IMR-90 (cell line): ENCODE measurements around the gene UBA1. TPM values are rescaled to one million over a fixed set of nuclear protein-coding genes. Genes with fewer than 3 reads are reported as not detected.
A peak's percentile ranks its signal among the peaks of the same experiment; 100 is the strongest.

Experiments
- ATAC-seq: fragments of 200-7000 bp; cut with Tn5 transposase; 2 replicates; pipeline ENCODE4 v1.9.1; 2020; ENCODE audit warnings: low read depth, mild to moderate bottlenecking, moderate library complexity
- BruUV-seq: library from RNA; stranded (reverse); fragments of 400-500 nt; replicated peaks from 2 replicates; lab custom pipeline; 2021; lab: Mats Ljungman, UMichigan
- CTCF ChIA-PET: fragments of 300-600 bp; formaldehyde crosslinking; extraction: SDS; loops from one replicate; lab custom pipeline; 2021; ENCODE audit warnings: antibody characterized with exemption; lab: Yijun Ruan, JAX
- POLR2A ChIA-PET: fragments of 300-600 bp; sonication (Branson Sonifier 250); formaldehyde crosslinking; loops from one replicate; lab custom pipeline; 2022; ENCODE audit warnings: antibody characterized with exemption; ENCODE audit not compliant: unreplicated experiment; lab: Charles Lee
- DNase-seq: peaks from one replicate; pipeline ENCODE4 v3.0.0; 2013
- H2AFZ ChIP-seq: replicated peaks from 2 replicates; pipeline ENCODE3; 2013; ENCODE audit warnings: low read length, mild to moderate bottlenecking; ENCODE audit not compliant: poor library complexity
- H2AK5ac ChIP-seq: 2 replicates; pipeline ENCODE4 v1.6.1; 2013; ENCODE audit warnings: low read depth, low read length, inconsistent platforms
- H2AK9ac ChIP-seq: replicated peaks from 2 replicates; pipeline ENCODE3; 2013; ENCODE audit warnings: mild to moderate bottlenecking, low read depth, low read length, moderate library complexity; ENCODE audit not compliant: poor library complexity
- H2BK120ac ChIP-seq: 2 replicates; pipeline ENCODE4 v1.6.1; 2013; ENCODE audit warnings: low read depth, low read length, inconsistent platforms
- H2BK15ac ChIP-seq: 3 replicates; pipeline ENCODE4 v1.6.1; 2013; ENCODE audit warnings: low read depth, low read length, inconsistent platforms
- H2BK20ac ChIP-seq: 2 replicates; pipeline ENCODE4 v1.6.1; 2013; ENCODE audit warnings: low read depth, mild to moderate bottlenecking, inconsistent platforms, low read length, moderate library complexity
- H2BK5ac ChIP-seq: 2 replicates; pipeline ENCODE4 v1.6.1; 2013; ENCODE audit warnings: mild to moderate bottlenecking, low read depth, low read length, inconsistent platforms; ENCODE audit not compliant: poor library complexity, severe bottlenecking
- H3K14ac ChIP-seq: replicated peaks from 2 replicates; pipeline ENCODE4 v1.6.1; 2013; ENCODE audit warnings: low read depth, low read length, inconsistent platforms
- H3K18ac ChIP-seq: 2 replicates; pipeline ENCODE4 v1.6.1; 2013; ENCODE audit warnings: low read depth, low read length, control low read depth
- H3K23ac ChIP-seq: 2 replicates; pipeline ENCODE4 v1.6.1; 2013; ENCODE audit warnings: low read depth, low read length, inconsistent platforms
- H3K27ac ChIP-seq: 2 replicates; pipeline ENCODE4 v1.5.1; 2013; ENCODE audit warnings: mild to moderate bottlenecking, control low read depth, low read length; ENCODE audit not compliant: insufficient read depth
- H3K27me3 ChIP-seq: 2 replicates; pipeline ENCODE4 v1.6.1; 2013; ENCODE audit warnings: low read length; ENCODE audit not compliant: control insufficient read depth, insufficient read depth
- H3K36me3 ChIP-seq: 2 replicates; pipeline ENCODE4 v1.6.1; 2013; ENCODE audit warnings: low read length, mixed read lengths; ENCODE audit not compliant: control insufficient read depth, insufficient read depth
- H3K4ac ChIP-seq: 2 replicates; pipeline ENCODE4 v1.6.1; 2013; ENCODE audit warnings: low read depth, low read length, inconsistent platforms
- H3K4me1 ChIP-seq: 2 replicates; pipeline ENCODE4 v1.6.1; 2013; ENCODE audit warnings: low read length, mixed read lengths; ENCODE audit not compliant: control insufficient read depth, insufficient read depth
- H3K4me2 ChIP-seq: 2 replicates; pipeline ENCODE4 v1.6.1; 2013; ENCODE audit warnings: low read depth, mild to moderate bottlenecking, control low read depth, low read length, moderate library complexity
- H3K4me3 ChIP-seq: 2 replicates; pipeline ENCODE4 v1.5.1; 2013; ENCODE audit warnings: low read depth, mild to moderate bottlenecking, control low read depth, low read length, moderate library complexity; ENCODE audit not compliant: insufficient read depth
- H3K56ac ChIP-seq: 2 replicates; pipeline ENCODE4 v1.6.1; 2013; ENCODE audit warnings: low read length, inconsistent platforms; ENCODE audit not compliant: insufficient read depth; ENCODE audit errors: extremely low read depth
- H3K79me1 ChIP-seq, 2 experiments: 2 replicates each; pipeline ENCODE4 v1.6.1; 2013; ENCODE audit warnings: low read length in 2 of 2, inconsistent platforms in 1 of 2, low read depth in 1 of 2
- H3K9ac ChIP-seq: 2 replicates; pipeline ENCODE4 v1.6.1; 2013; ENCODE audit warnings: low read depth, low read length, control low read depth
- H3K9me1 ChIP-seq: 2 replicates; pipeline ENCODE4 v1.6.1; 2013; ENCODE audit warnings: low read length, inconsistent platforms; ENCODE audit not compliant: insufficient read depth
- H3K9me3 ChIP-seq: 2 replicates; pipeline ENCODE4 v1.6.1; 2013; ENCODE audit warnings: low read length; ENCODE audit not compliant: control insufficient read depth, insufficient read depth
- H4K20me1 ChIP-seq: 2 replicates; pipeline ENCODE4 v1.6.1; 2013; ENCODE audit warnings: low read length, inconsistent platforms; ENCODE audit not compliant: insufficient read depth
- H4K5ac ChIP-seq: 2 replicates; pipeline ENCODE4 v1.6.1; 2013; ENCODE audit warnings: mild to moderate bottlenecking, low read depth, low read length, control low read depth
- H4K8ac ChIP-seq, 2 experiments: 2 replicates each; pipeline ENCODE4 v1.6.1; 2013; ENCODE audit warnings: low read depth in 2 of 2, low read length in 2 of 2, control low read depth in 1 of 2, inconsistent platforms in 1 of 2
- H4K91ac ChIP-seq: 2 replicates; pipeline ENCODE4 v1.6.1; 2013; ENCODE audit warnings: low read depth, low read length, inconsistent platforms; ENCODE audit not compliant: insufficient read depth
- BHLHE40 ChIP-seq: fragments of 150-350 bp; IDR thresholded peaks from 2 replicates; pipeline ENCODE4 v1.6.1; 2016; ENCODE audit warnings: mild to moderate bottlenecking, low read depth, low read length
- CEBPB ChIP-seq: IDR thresholded peaks from 2 replicates; pipeline ENCODE4 v1.6.1; 2012; ENCODE audit warnings: low read depth, low read length, improper control_type of control experiment
- CHD1 ChIP-seq: IDR thresholded peaks from 2 replicates; pipeline ENCODE4 v1.6.1; 2012; ENCODE audit warnings: low read depth, low read length, improper control_type of control experiment
- CTCF ChIP-seq: conservative IDR thresholded peaks from 2 replicates; pipeline ENCODE4 v1.5.1; 2012; ENCODE audit warnings: mild to moderate bottlenecking, low read depth, low read length, improper control_type of control experiment
- ELK1 ChIP-seq: fragments of 150-350 bp; IDR thresholded peaks from 2 replicates; pipeline ENCODE4 v1.6.1; 2016; ENCODE audit warnings: low read depth, mild to moderate bottlenecking, low read length, moderate library complexity, borderline replicate concordance
- FOS ChIP-seq: fragments of 150-350 bp; IDR thresholded peaks from 2 replicates; pipeline ENCODE4 v1.6.1; 2016; ENCODE audit warnings: low read depth, low read length
- MAZ ChIP-seq: IDR thresholded peaks from 2 replicates; pipeline ENCODE4 v1.6.1; 2012; ENCODE audit warnings: low read depth, mild to moderate bottlenecking, low read length, improper control_type of control experiment, moderate library complexity, borderline replicate concordance
- POLR2A ChIP-seq: IDR thresholded peaks from 2 replicates; pipeline ENCODE4 v1.6.1; 2012; ENCODE audit warnings: mild to moderate bottlenecking, low read depth, low read length
- RFX5 ChIP-seq: IDR thresholded peaks from 2 replicates; pipeline ENCODE4 v1.8.0; 2012; ENCODE audit warnings: low read depth, mild to moderate bottlenecking, low read length, moderate library complexity
- SMC3 ChIP-seq: fragments of 150-350 bp; IDR thresholded peaks from 2 replicates; pipeline ENCODE4 v1.6.1; 2016; ENCODE audit warnings: low read depth, mild to moderate bottlenecking, antibody characterized with exemption, low read length, moderate library complexity
- USF2 ChIP-seq: fragments of 150-350 bp; IDR thresholded peaks from 2 replicates; pipeline ENCODE4 v1.6.1; 2017; ENCODE audit warnings: mild to moderate bottlenecking, antibody characterized with exemption, low read length, low read depth
- WGBS, 2 experiments: methylation state at CpG; one replicate each; pipeline versions ENCODE4 v1.1.5 to v1.1.7; 2013; ENCODE audit warnings: missing lambda C conversion rate in 2 of 2; ENCODE audit not compliant: insufficient read length in 1 of 2; ENCODE audit errors: extremely low coverage in 2 of 2; 5-methylcytosine and 5-hydroxymethylcytosine counted together
- dilution Hi-C: fragments of 300-500 bp; cut with HindIII; formaldehyde crosslinking; loops from one replicate; pipeline ENCODE4 v1.14.3; 2018; ENCODE audit warnings: low sequenced_read_pairs; ENCODE audit not compliant: unreplicated experiment
- in situ Hi-C: fragments of 300-500 bp; cut with MboI; formaldehyde crosslinking; loops from 3 replicates; pipeline ENCODE4 v1.14.3; 2019; ENCODE audit warnings: low sequenced_read_pairs, inconsistent platforms, mixed read lengths
- intact Hi-C: fragments of 100-400 bp; cut with micrococcal nuclease; formaldehyde crosslinking; loops from 2 replicates; pipeline ENCODE4 v1.10.0; 2022
- polyA plus RNA-seq, 3 experiments: library from polyadenylated mRNA; depleted of rRNA; stranded (reverse); fragments of >200 nt; gene quantifications; 2 replicates each; pipeline ENCODE4 v1.2.3, GENCODE V29; 2012; ENCODE audit warnings: low replicate concordance in 1 of 3
- total RNA-seq: library from RNA; depleted of rRNA; stranded (reverse); fragments of >200 nt; gene quantifications from 2 replicates; pipeline ENCODE4 v1.2.3, GENCODE V29; 2012

Gene UBA1
- total and polyA plus RNA-seq, 2 of the 4 experiments (the other 2 are of a cell fraction): 299 to 343 TPM

- dilution Hi-C loops: no loop called here
- Histone ChIP-seq H2BK20ac (0 out of 2 replicates have a peak within 1 kb of the TSS, but pooled peaks have one; percentile 59), H4K8ac (peak within 1 kb of the TSS; percentile 85 to 98), H3K14ac (peak within 1 kb of the TSS; percentile 98), H3K27me3 (peaks cover 7% of the 10 kb centered on the region; the same call in 1 of the 2 replicates), H3K36me3 (peaks cover 8% of the 10 kb centered on the region; the same call in 1 of the 2 replicates), H2BK120ac (peak within 1 kb of the TSS; percentile 89), H4K5ac (peak within 1 kb of the TSS; percentile 92), H3K18ac (peak within 1 kb of the TSS; percentile 81), H2BK15ac (no peak within 1 kb of the TSS; the same call in 2 of the 3 replicates), H2AFZ (peak within 1 kb of the TSS; percentile 95), H3K4me3 (peak within 1 kb of the TSS; percentile 99), H2AK5ac (peak within 1 kb of the TSS; percentile 97), H3K4ac (peak within 1 kb of the TSS; percentile 98), H2BK5ac (peak within 1 kb of the TSS; percentile 95), H3K79me1 (peaks cover 3 to 15% of the 10 kb centered on the region in 2 experiments; a peak in 2 of 4 replicates), H3K9me1 (peaks cover 3% of the 10 kb centered on the region; the same call in 1 of the 2 replicates), H3K4me1 (peaks cover 2% of the 10 kb centered on the region; the same call in 1 of the 2 replicates), H3K4me2 (peak within 1 kb of the TSS; percentile 97), H3K9ac (peak within 1 kb of the TSS; percentile 98), H3K56ac (peak within 1 kb of the TSS; percentile 97), H3K9me3 (no peaks in the 10 kb centered on the region), H3K23ac (peak within 1 kb of the TSS; percentile 88), H4K91ac (peak within 1 kb of the TSS; percentile 90), H3K27ac (peak within 1 kb of the TSS; percentile 100), H4K20me1 (peaks cover 37% of the 10 kb centered on the region), H2AK9ac (peak within 1 kb of the TSS; percentile 96)
- ChIA-PET POLR2A (interaction anchor here (0.6 kb wide), 2 partner anchors 16 to 313 kb away, joined by 3 read pairs; no protein-coding TSS in a partner anchor), CTCF (interaction anchor here (0.6 to 1.2 kb wide), 4 partner anchors 10 to 465 kb away, joined by 3 to 8 read pairs (median 3); no protein-coding TSS in a partner anchor)
- ATAC-seq (peak; percentile 95), DNase-seq (peak; percentile 93)
- in situ Hi-C loops: no loop called here
- no peak for TF ChIP-seq BHLHE40
- TF ChIP-seq SMC3: no peak
- TF ChIP-seq POLR2A: peak; percentile 82
- peak; percentile 66 for TF ChIP-seq CTCF
- 0 out of 2 replicates have a peak, but pooled peaks have one; percentile 29 for TF ChIP-seq RFX5
- TF ChIP-seq ELK1: no peak
- no peak for TF ChIP-seq CHD1
- TF ChIP-seq MAZ: peak; percentile 56; the same call in 1 of the 2 replicates
- TF ChIP-seq CEBPB: peak; percentile 30
- no peak for TF ChIP-seq USF2
- TF ChIP-seq FOS: no peak
- WGBS, 2 experiments: 33% methylated on average over 24 of the region's 54 CpGs; no CpG with 5 or more reads in 1 of the 2 experiments
- intact Hi-C loops: no loop called here
- BruUV-seq: no TSS peak
Measured at GRCh38 chrX:47144626-47145394, 48.8 kb upstream of the UBA1 start, which contains the start of the genes NDUFB11 and RBM10. TSS of gene NDUFB11 (minus strand) at chrX:47144702. CDS start at chrX:47144679, 23 bp downstream. TSS of gene RBM10 (plus strand) at chrX:47145221. CDS start at chrX:47147482, 2,261 bp downstream.
